Panc1 (cell line): ENCODE data around the gene OTOF. TPM values are rescaled to one million over a fixed set of nuclear protein-coding genes. Genes with fewer than 3 reads are reported as not detected.

Experiments
- ATAC-seq: fragments of 200-7000 bp; cut with Tn5 transposase; 2 replicates; pipeline ENCODE4 v1.9.1; 2020; ENCODE audit warnings: mild to moderate bottlenecking, moderate library complexity
- BruUV-seq: library from RNA; stranded (reverse); fragments of 400-500 nt; replicated peaks from 2 replicates; lab custom pipeline; 2021; lab: Mats Ljungman, UMichigan
- CTCF ChIA-PET: fragments of 300-600 bp; sonication (Branson Sonifier 250); formaldehyde crosslinking; loops from one replicate; lab custom pipeline; 2022; ENCODE audit warnings: antibody characterized with exemption; lab: Charles Lee
- POLR2A ChIA-PET: fragments of 300-600 bp; sonication (Branson Sonifier 250); formaldehyde crosslinking; loops from one replicate; lab custom pipeline; 2022; ENCODE audit warnings: antibody characterized with exemption; lab: Charles Lee
- DNase-seq: peaks from one replicate; pipeline ENCODE4 v3.0.0-alpha.2; 2010; ENCODE audit warnings: low read depth, low spot score
- H3K27ac ChIP-seq: 2 replicates; pipeline ENCODE4 v1.5.1; 2011; ENCODE audit warnings: mild to moderate bottlenecking, low read length, inconsistent platforms
- H3K27me3 ChIP-seq: fragments of 200-500 bp; sonication (Bioruptor generic); 2 replicates; pipeline ENCODE4 v1.6.0; 2014; ENCODE audit warnings: low read length, inconsistent platforms; ENCODE audit not compliant: control insufficient read depth, insufficient read depth
- H3K36me3 ChIP-seq: fragments of 200-500 bp; sonication (Bioruptor generic); 2 replicates; pipeline ENCODE4 v1.5.1; 2014; ENCODE audit warnings: inconsistent platforms, mild to moderate bottlenecking, low read length, moderate library complexity; ENCODE audit not compliant: control insufficient read depth, insufficient read depth
- H3K4me1 ChIP-seq: 2 replicates; pipeline ENCODE4 v1.5.1; 2011; ENCODE audit warnings: inconsistent platforms, mild to moderate bottlenecking, low read length, moderate library complexity; ENCODE audit not compliant: control insufficient read depth, insufficient read depth
- H3K4me3 ChIP-seq, 2 experiments: 2 replicates each; pipeline ENCODE4 v1.5.1; 2011 to 2012; ENCODE audit warnings: low read depth in 2 of 2, low read length in 2 of 2, mild to moderate bottlenecking in 2 of 2, inconsistent platforms in 1 of 2, moderate library complexity in 1 of 2
- H3K9me3 ChIP-seq: fragments of 200-500 bp; sonication (Bioruptor generic); 2 replicates; pipeline ENCODE4 v1.5.1; 2014; ENCODE audit warnings: low read depth, mild to moderate bottlenecking, inconsistent platforms, low read length, moderate library complexity; ENCODE audit not compliant: control insufficient read depth, insufficient read depth
- CTCF ChIP-seq: fragments of 450-650 bp; IDR thresholded peaks from 2 replicates; pipeline ENCODE4 v1.5.1; 2017; ENCODE audit warnings: mild to moderate bottlenecking
- POLR2AphosphoS5 ChIP-seq: IDR thresholded peaks from 2 replicates; pipeline ENCODE4 v1.6.1; 2012; ENCODE audit warnings: mild to moderate bottlenecking, low read depth, low read length, moderate library complexity
- REST ChIP-seq, 2 experiments: IDR thresholded peaks; 2 replicates each; pipeline ENCODE4 v1.6.1; 2011 to 2012; ENCODE audit warnings: low read depth in 2 of 2, control low read depth in 1 of 2, low read length in 1 of 2, mild to moderate bottlenecking in 1 of 2, moderate library complexity in 1 of 2; ENCODE audit not compliant: insufficient read depth in 1 of 2
- SIN3A ChIP-seq: IDR thresholded peaks from 2 replicates; pipeline ENCODE4 v1.6.1; 2012; ENCODE audit warnings: low read depth, mild to moderate bottlenecking, low read length, moderate library complexity, borderline replicate concordance; ENCODE audit not compliant: insufficient read depth
- TCF7L2 ChIP-seq: IDR thresholded peaks from 2 replicates; pipeline ENCODE4 v1.6.1; 2011; ENCODE audit warnings: mild to moderate bottlenecking, low read depth, low read length, inconsistent platforms
- in situ Hi-C: cut with HindIII; loops from 2 replicates; pipeline ENCODE4 v1.10.0; 2016; ENCODE audit warnings: low sequenced_read_pairs, low pct_unique_long_range_greater_than_20kb
- intact Hi-C: fragments of 100-400 bp; cut with micrococcal nuclease; formaldehyde crosslinking; loops from one replicate; pipeline ENCODE4 v1.10.0; 2022; ENCODE audit not compliant: unreplicated experiment
- total RNA-seq: library from RNA; stranded (reverse); gene quantifications from one replicate; pipeline ENCODE4 v1.2.1, GENCODE V29; 2021; ENCODE audit not compliant: unreplicated experiment

The OTOF gene
- total RNA-seq, 1 experiment from 2014 or later: 0.41 TPM

GRCh38 chr2:26438926-26439325 is 39.0 kb downstream of the OTOF start:
- ATAC-seq (no peak), DNase-seq (no peak)
- Histone ChIP-seq H3K4me3 (no peak overlapping the region), H3K9me3 (no peaks in the 10 kb centered on the region), H3K27me3 (no peaks in the 10 kb centered on the region), H3K36me3 (no peaks in the 10 kb centered on the region), H3K27ac (no peak overlapping the region), H3K4me1 (no peaks in the 10 kb centered on the region; the same call in 1 of the 2 replicates)
- ChIA-PET POLR2A (no interaction called here), CTCF (no interaction called here)
- no peak for TF ChIP-seq REST (IDR thresholded peaks at IDR 0.05; ENCODE audit: insufficient read depth in 1 of 2, low read depth in 2 of 2, low read length in 1 of 2)
- no peak for TF ChIP-seq CTCF
- no peak for TF ChIP-seq TCF7L2
- no peak for TF ChIP-seq SIN3A
- no peak for TF ChIP-seq POLR2AphosphoS5
- intact Hi-C loops (no loop called here), in situ Hi-C loops (no loop called here)
- BruUV-seq: no TSS peak

- H3K4me1 ChIP-seq: no peaks in the 10 kb centered on the region; the same call in 1 of the 2 replicates
- no peaks in the 10 kb centered on the region for H3K9me3 ChIP-seq
- ChIA-PET CTCF (interaction anchor here (0.7 kb wide), 1 partner anchor 814 kb away, joined by 11 read pairs; no protein-coding TSS in a partner anchor), POLR2A (no interaction called here)
- no peak overlapping the region for H3K4me3 ChIP-seq
- TF ChIP-seq REST (IDR thresholded peaks at IDR 0.05; ENCODE audit: insufficient read depth in 1 of 2, low read depth in 2 of 2, low read length in 1 of 2) (no peak), CTCF (no peak), POLR2AphosphoS5 (no peak), TCF7L2 (no peak), SIN3A (no peak)
- intact Hi-C loops (no loop called here), in situ Hi-C loops (no loop called here)
- H3K27me3 ChIP-seq: no peaks in the 10 kb centered on the region
- no TSS peak for BruUV-seq
- ATAC-seq (no peak), DNase-seq (no peak)
- H3K36me3 ChIP-seq: no peaks in the 10 kb centered on the region
- no peak overlapping the region for H3K27ac ChIP-seq
Observed at GRCh38 chr2:26438526-26438925, 39.4 kb downstream of the OTOF start.
